Tibial artery (tissue), 4 donors: ENCODE data around the gene MAP6D1.

Source experiments
- DNase-seq, 2 donors: peaks; one replicate each; pipeline ENCODE4 v3.0.0-alpha.2; 2019
- H3K27ac ChIP-seq, 2 donors: fragments of 200-600 bp; sonication (generic) in 1 of 2; 1 replicate in 1 of 2; 2 replicates in 1 of 2; pipeline ENCODE4 v1.5.1; 2018 to 2019; ENCODE audit warnings: mild to moderate bottlenecking in 1 of 2
- H3K27me3 ChIP-seq, 2 donors: fragments of 200-600 bp; sonication (generic) in 1 of 2; one replicate each; pipeline versions ENCODE4 v1.5.1 to v1.6.0; 2016 to 2019
- H3K36me3 ChIP-seq, 3 donors: fragments of 200-600 bp; sonication (generic) in 2 of 3; one replicate each; pipeline ENCODE4 v1.5.1; 2016 to 2019; ENCODE audit warnings: mild to moderate bottlenecking in 2 of 3
- H3K4me1 ChIP-seq, 4 donors: fragments of 200-600 bp; sonication (generic) in 2 of 4; 1 replicate in 3 of 4; 2 replicates in 1 of 4; pipeline ENCODE4 v1.5.1; 2016 to 2019
- H3K4me3 ChIP-seq, 2 donors: fragments of 200-600 bp; sonication (generic) in 1 of 2; 1 replicate in 1 of 2; 2 replicates in 1 of 2; pipeline ENCODE4 v1.5.1; 2018 to 2019; ENCODE audit warnings: mild to moderate bottlenecking in 2 of 2
- H3K9me3 ChIP-seq, 3 donors: fragments of 200-600 bp; sonication (generic) in 1 of 3; one replicate each; pipeline ENCODE4 v1.5.1; 2016 to 2019
- intact Hi-C: fragments of 100-400 bp; cut with DNase I; formaldehyde crosslinking; loops from one replicate; pipeline ENCODE4 v1.15.0; 2023; ENCODE audit warnings: low total_unique reads
- TF ChIP-seq, protein P1 (sequence below), 2 experiments: fragments of 200-600 bp in 1 of 2; fragments of 450-650 bp in 1 of 2; IDR thresholded peaks; one replicate each; pipeline ENCODE4 v1.5.1; 2017 to 2019; ENCODE audit warnings: antibody characterized with exemption in 2 of 2, mild to moderate bottlenecking in 1 of 2, moderate library complexity in 1 of 2

Gene MAP6D1

DNA sequence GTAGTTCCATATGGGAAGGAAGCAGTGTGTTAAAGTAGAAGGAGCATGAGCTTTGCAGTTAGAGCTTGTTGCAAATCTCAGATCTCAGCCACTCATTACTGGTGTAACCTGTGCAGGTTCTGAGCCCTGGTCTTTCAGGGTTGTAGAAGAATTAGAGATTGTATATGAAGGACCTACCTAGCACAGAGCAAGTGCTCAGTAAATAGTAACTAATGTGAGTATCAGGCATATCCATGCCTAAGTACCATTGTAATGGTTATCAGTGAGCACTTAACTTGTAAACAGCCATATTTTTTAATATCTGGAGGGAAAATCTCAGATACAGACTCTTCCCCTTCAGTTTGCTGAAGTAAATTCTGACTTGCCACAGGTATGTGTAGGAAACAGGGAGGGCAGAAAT lies 59.3 kb downstream of the MAP6D1 start:
- Histone ChIP-seq H3K4me1 (peaks cover 0 to 6% (median 0%) of the 10 kb centered on the region in 4 donors), H3K4me3 (no peak overlapping the region), H3K27me3 (no peaks in the 10 kb centered on the region), H3K9me3 (no peaks in the 10 kb centered on the region), H3K36me3 (peaks cover 13 to 39% (median 21%) of the 10 kb centered on the region in 3 donors), H3K27ac (no peak overlapping the region)
- intact Hi-C loops: loop anchor here (2.0 kb wide), 1 partner anchor 297 kb away; no protein-coding TSS in a partner anchor
- TF ChIP-seq, protein P1, sequence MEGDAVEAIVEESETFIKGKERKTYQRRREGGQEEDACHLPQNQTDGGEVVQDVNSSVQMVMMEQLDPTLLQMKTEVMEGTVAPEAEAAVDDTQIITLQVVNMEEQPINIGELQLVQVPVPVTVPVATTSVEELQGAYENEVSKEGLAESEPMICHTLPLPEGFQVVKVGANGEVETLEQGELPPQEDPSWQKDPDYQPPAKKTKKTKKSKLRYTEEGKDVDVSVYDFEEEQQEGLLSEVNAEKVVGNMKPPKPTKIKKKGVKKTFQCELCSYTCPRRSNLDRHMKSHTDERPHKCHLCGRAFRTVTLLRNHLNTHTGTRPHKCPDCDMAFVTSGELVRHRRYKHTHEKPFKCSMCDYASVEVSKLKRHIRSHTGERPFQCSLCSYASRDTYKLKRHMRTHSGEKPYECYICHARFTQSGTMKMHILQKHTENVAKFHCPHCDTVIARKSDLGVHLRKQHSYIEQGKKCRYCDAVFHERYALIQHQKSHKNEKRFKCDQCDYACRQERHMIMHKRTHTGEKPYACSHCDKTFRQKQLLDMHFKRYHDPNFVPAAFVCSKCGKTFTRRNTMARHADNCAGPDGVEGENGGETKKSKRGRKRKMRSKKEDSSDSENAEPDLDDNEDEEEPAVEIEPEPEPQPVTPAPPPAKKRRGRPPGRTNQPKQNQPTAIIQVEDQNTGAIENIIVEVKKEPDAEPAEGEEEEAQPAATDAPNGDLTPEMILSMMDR (IDR thresholded peaks at IDR 0.05): no peak
- no peak for DNase-seq
